ENCODE data around the gene TTLL8.

The TTLL8 gene

GRCh38 chr22:50082961-50083461 lies 24.9 kb upstream of the TTLL8 start:
- DNase-seq = no peak

- no peak for DNase-seq
Measured at GRCh38 chr22:50082197-50082715, 24.2 kb upstream of the TTLL8 start.

- DNase-seq = no peak
Measured at GRCh38 chr22:50081426-50082196, 23.5 kb upstream of the TTLL8 start.

GRCh38 chr22:50080077-50080465 lies 22.0 kb upstream of the TTLL8 start:
- DNase-seq = no peak

- DNase-seq = no peak
Measured at GRCh38 chr22:50078761-50079160, 20.7 kb upstream of the TTLL8 start.

- DNase-seq = no peak
Measured at GRCh38 chr22:50078246-50078645, 20.1 kb upstream of the TTLL8 start.

- DNase-seq = no peak
Measured at GRCh38 chr22:50076646-50077535, 18.8 kb upstream of the TTLL8 start.

GRCh38 chr22:50074551-50075530 lies 16.7 kb upstream of the TTLL8 start:
- no peak for DNase-seq

- DNase-seq = no peak
Measured at GRCh38 chr22:50074056-50074455, 16.0 kb upstream of the TTLL8 start.

- DNase-seq = no peak
Measured at GRCh38 chr22:50072714-50073538, 14.8 kb upstream of the TTLL8 start.

- no peak for DNase-seq
Measured at GRCh38 chr22:50072167-50072555, 14.1 kb upstream of the TTLL8 start.

GRCh38 chr22:50071432-50072166 lies 13.5 kb upstream of the TTLL8 start:
- no peak for DNase-seq

- DNase-seq = no peak
Measured at GRCh38 chr22:50070366-50070765, 12.3 kb upstream of the TTLL8 start.

GRCh38 chr22:50068096-50068495 lies 10.0 kb upstream of the TTLL8 start:
- no peak for DNase-seq

- DNase-seq = no peak
Measured at GRCh38 chr22:50067244-50067643, 9.1 kb upstream of the TTLL8 start.

- no peak for DNase-seq
Measured at GRCh38 chr22:50064453-50064852, 6.4 kb upstream of the TTLL8 start.

- DNase-seq = no peak
Measured at GRCh38 chr22:50063589-50064393, 5.7 kb upstream of the TTLL8 start.

- DNase-seq = no peak
Measured at GRCh38 chr22:50062509-50063135, 4.5 kb upstream of the TTLL8 start.

GRCh38 chr22:50061824-50062355 lies 3.8 kb upstream of the TTLL8 start:
- DNase-seq = no peak

All from CD4-positive, alpha-beta T cell treated with Interleukin-4 for 4 hours (primary cell).